H1 (cell line): Measurements from ENCODE around the gene TEKTIP1. TPM values are rescaled to one million over a fixed set of nuclear protein-coding genes. Genes with fewer than 3 reads are reported as not detected.

Experiments
- polyA plus RNA-seq, 7 experiments: library from polyadenylated mRNA; depleted of rRNA in 3 of 7; stranded (reverse) in 5 of 7; unstranded in 2 of 7; fragments of >200 nt in 5 of 7; fragments of 200-250 nt in 2 of 7; gene quantifications; 1 replicate in 5 of 7; 2 replicates in 1 of 7; 4 replicates in 1 of 7; pipeline versions ENCODE4 v1.2.1 to v1.2.3, GENCODE V29; 2011 to 2013; ENCODE audit warnings: missing spikeins in 2 of 7, mixed read lengths in 2 of 7
- total RNA-seq: library from RNA; stranded (reverse); fragmentation: NEBNext Ultra II Directional; extraction: Animal tissue kit (Norgen Biotek cat#: 25700); gene quantifications from 2 replicates; pipeline ENCODE4 v1.2.1, GENCODE V29; 2021
- TF ChIP-seq, protein P1 (sequence below), 3 experiments: IDR thresholded peaks; 1 replicate in 2 of 3; 2 replicates in 1 of 3; pipeline versions ENCODE4 v1.5.1 to v1.6.1; 2011; ENCODE audit warnings: low read length in 3 of 3, mild to moderate bottlenecking in 3 of 3, inconsistent platforms in 2 of 3, low read depth in 1 of 3, moderate library complexity in 1 of 3; ENCODE audit not compliant: insufficient read depth in 1 of 3; ENCODE audit errors: control extremely low read depth in 1 of 3

TEKTIP1 gene
- total and polyA plus RNA-seq, 2 of the 8 experiments (the other 6 are each of a cell fraction or from before 2014, with no cell fraction given) = 1.1 TPM; not detected in 1

DNA sequence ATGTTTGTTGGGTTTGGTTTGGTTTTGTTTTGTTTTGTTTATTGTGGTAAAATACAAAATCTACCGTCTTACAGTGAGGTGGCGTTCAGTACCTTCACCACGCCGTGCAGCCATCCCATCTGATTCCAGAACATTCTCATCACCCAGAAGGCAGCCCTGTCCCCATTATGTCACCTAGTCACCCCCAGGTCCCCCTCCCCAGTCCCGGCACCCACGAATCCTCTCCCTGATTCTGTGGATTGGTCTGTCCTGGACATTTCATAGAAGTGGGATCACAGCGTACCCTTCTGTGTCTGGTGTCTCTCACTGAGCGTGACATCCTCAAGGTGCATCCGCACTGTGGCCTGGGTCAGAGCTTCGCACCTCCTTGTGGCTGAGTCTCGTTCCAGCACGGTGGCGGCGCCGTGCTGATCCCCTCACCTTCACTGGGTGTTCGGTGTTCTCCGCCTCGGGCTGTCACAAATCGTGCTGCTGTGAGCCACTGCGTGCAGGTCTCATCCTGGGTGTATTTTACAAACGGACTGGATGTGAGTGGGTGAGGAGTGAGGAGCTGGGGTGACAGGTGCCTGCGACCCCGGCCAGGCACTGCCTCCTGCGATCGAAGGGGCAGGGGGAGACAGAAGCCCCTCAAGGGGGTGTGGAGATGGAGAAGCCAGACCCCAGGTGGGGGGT, 580 bp upstream of the TEKTIP1 start (continued):
- TF ChIP-seq, protein P1, sequence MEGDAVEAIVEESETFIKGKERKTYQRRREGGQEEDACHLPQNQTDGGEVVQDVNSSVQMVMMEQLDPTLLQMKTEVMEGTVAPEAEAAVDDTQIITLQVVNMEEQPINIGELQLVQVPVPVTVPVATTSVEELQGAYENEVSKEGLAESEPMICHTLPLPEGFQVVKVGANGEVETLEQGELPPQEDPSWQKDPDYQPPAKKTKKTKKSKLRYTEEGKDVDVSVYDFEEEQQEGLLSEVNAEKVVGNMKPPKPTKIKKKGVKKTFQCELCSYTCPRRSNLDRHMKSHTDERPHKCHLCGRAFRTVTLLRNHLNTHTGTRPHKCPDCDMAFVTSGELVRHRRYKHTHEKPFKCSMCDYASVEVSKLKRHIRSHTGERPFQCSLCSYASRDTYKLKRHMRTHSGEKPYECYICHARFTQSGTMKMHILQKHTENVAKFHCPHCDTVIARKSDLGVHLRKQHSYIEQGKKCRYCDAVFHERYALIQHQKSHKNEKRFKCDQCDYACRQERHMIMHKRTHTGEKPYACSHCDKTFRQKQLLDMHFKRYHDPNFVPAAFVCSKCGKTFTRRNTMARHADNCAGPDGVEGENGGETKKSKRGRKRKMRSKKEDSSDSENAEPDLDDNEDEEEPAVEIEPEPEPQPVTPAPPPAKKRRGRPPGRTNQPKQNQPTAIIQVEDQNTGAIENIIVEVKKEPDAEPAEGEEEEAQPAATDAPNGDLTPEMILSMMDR (IDR thresholded peaks at IDR 0.05; ENCODE audit: control extremely low read depth in 1 of 3, insufficient read depth in 1 of 3, low read depth in 1 of 3, low read length in 3 of 3) = peak in 2 of 3 experiments; percentile 26 to 31; a peak in 2 of 4 replicates
